Measurements from ENCODE around the gene TMEM14A. TPM values are rescaled to one million over a fixed set of nuclear protein-coding genes. Genes with fewer than 3 reads are reported as not detected.

TMEM14A gene
- polyA plus RNA-seq, 1 donor from 2014 or later = 326 TPM

- Histone ChIP-seq H3K4me2 (ENCODE audit: low read length) (no peak overlapping the region), H3K9me3 (ENCODE audit: low read length) (no peaks in the 10 kb centered on the region), H3F3A (ENCODE audit: insufficient read depth, low read length, poor library complexity, severe bottlenecking) (no peaks in the 10 kb centered on the region), H3K36me3 (ENCODE audit: insufficient read depth, low read length) (no peaks in the 10 kb centered on the region), H3K9me2 (ENCODE audit: insufficient read depth, low read length) (no peaks in the 10 kb centered on the region), H3K27me3 (ENCODE audit: insufficient read depth, low read depth, low read length) (no peaks in the 10 kb centered on the region), H2AFZ (ENCODE audit: low read depth, low read length) (no peak overlapping the region), H4K20me1 (ENCODE audit: insufficient read depth) (no peaks in the 10 kb centered on the region), H3K27ac (ENCODE audit: low read length) (no peak overlapping the region), H3K9ac (ENCODE audit: low read length) (no peak overlapping the region), H3K4me3 (ENCODE audit: low read length) (no peak overlapping the region), H3K79me2 (replicated peaks; ENCODE audit: insufficient read depth, low read length) (no peaks in the 10 kb centered on the region)
- no peak for TF ChIP-seq POLR2AphosphoS5 (IDR thresholded peaks at IDR 0.05)
- TF ChIP-seq CTCF (IDR thresholded peaks at IDR 0.05; ENCODE audit: poor library complexity, severe bottlenecking) = no peak
- TF ChIP-seq TAF1 (IDR thresholded peaks at IDR 0.05; ENCODE audit: low read depth) = no peak
- TF ChIP-seq EZH2 (IDR thresholded peaks at IDR 0.05; ENCODE audit: borderline replicate concordance, insufficient read depth, low read length, poor library complexity, severe bottlenecking) = no peak
- no peak for TF ChIP-seq MXI1 (conservative IDR thresholded peaks at IDR 0.05; ENCODE audit: poor library complexity, severe bottlenecking)
- TF ChIP-seq REST (IDR thresholded peaks at IDR 0.05; ENCODE audit: borderline replicate concordance) = no peak
- TF ChIP-seq EP300 (conservative IDR thresholded peaks at IDR 0.05; ENCODE audit: poor library complexity, severe bottlenecking) = no peak
- no peak for TF ChIP-seq RAD21 (conservative IDR thresholded peaks at IDR 0.05)
- TF ChIP-seq SMC3 (conservative IDR thresholded peaks at IDR 0.05; ENCODE audit: poor library complexity) = no peak
These were observed 23.5 kb downstream of the TMEM14A start for GRCh38 chr6:52694404-52694803.

GRCh38 chr6:52696418-52696817, 25.5 kb downstream of the TMEM14A start:
- no peak for TF ChIP-seq TAF1 (IDR thresholded peaks at IDR 0.05; ENCODE audit: low read depth)
- TF ChIP-seq RAD21 (conservative IDR thresholded peaks at IDR 0.05) = no peak
- TF ChIP-seq REST (IDR thresholded peaks at IDR 0.05; ENCODE audit: borderline replicate concordance) = no peak
- TF ChIP-seq SMC3 (conservative IDR thresholded peaks at IDR 0.05; ENCODE audit: poor library complexity) = no peak
- TF ChIP-seq CTCF (IDR thresholded peaks at IDR 0.05; ENCODE audit: poor library complexity, severe bottlenecking) = no peak
- TF ChIP-seq EP300 (conservative IDR thresholded peaks at IDR 0.05; ENCODE audit: poor library complexity, severe bottlenecking) = no peak
- no peak for TF ChIP-seq EZH2 (IDR thresholded peaks at IDR 0.05; ENCODE audit: borderline replicate concordance, insufficient read depth, low read length, poor library complexity, severe bottlenecking)
- TF ChIP-seq POLR2AphosphoS5 (IDR thresholded peaks at IDR 0.05) = no peak
- no peak for TF ChIP-seq MXI1 (conservative IDR thresholded peaks at IDR 0.05; ENCODE audit: poor library complexity, severe bottlenecking)
- Histone ChIP-seq H3K79me2 (replicated peaks; ENCODE audit: insufficient read depth, low read length) (no peaks in the 10 kb centered on the region), H3K27me3 (ENCODE audit: insufficient read depth, low read depth, low read length) (no peaks in the 10 kb centered on the region), H3K27ac (ENCODE audit: low read length) (no peak overlapping the region), H3K4me2 (ENCODE audit: low read length) (no peak overlapping the region), H3K9ac (ENCODE audit: low read length) (no peak overlapping the region), H3K9me3 (ENCODE audit: low read length) (no peaks in the 10 kb centered on the region), H3K4me3 (ENCODE audit: low read length) (no peak overlapping the region), H4K20me1 (ENCODE audit: insufficient read depth) (no peaks in the 10 kb centered on the region), H2AFZ (ENCODE audit: low read depth, low read length) (no peak overlapping the region), H3K36me3 (ENCODE audit: insufficient read depth, low read length) (no peaks in the 10 kb centered on the region), H3F3A (ENCODE audit: insufficient read depth, low read length, poor library complexity, severe bottlenecking) (no peaks in the 10 kb centered on the region), H3K9me2 (ENCODE audit: insufficient read depth, low read length) (no peaks in the 10 kb centered on the region)

Measured in neural cell (in vitro differentiated cells).